Inflammatory macrophage treated with lipopolysaccharide for 1 hour (primary cell): ENCODE results near the gene TRIM38.
A peak's percentile ranks its signal among the peaks of the same experiment; 100 is the strongest.
"Not testable (repeated sequence)": the region's sequence is repeated elsewhere in the genome, so short reads cannot be mapped to it uniquely, and the experiment has no call there.

ENCODE experiments used
- DNase-seq, 2 donors: peaks; one replicate each; pipeline ENCODE4 v3.0.0-alpha.2; 2020 to 2022

Gene TRIM38

DNA sequence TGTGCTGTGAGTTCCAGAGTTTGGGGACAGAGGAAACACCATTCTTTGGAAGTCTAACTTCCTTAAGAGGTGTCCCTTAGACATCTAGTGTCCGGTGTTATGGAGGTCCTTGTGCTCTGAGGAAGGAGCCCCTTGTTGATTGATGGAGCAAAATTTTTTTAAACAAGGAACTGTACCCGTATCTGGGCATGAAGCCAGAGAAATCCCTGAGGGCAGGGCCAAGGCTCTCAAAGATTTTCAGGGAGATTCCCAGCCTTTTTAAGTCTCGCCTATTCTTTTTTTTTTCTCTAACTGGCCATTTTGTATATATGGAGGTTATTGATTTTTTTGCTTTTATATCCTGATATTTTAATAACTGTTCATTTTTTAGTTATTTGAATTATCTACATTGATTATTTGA lies 45.9 kb downstream of the TRIM38 start:
- DNase-seq, result peak in 1 of 2 donors; percentile 35

- DNase-seq, result no peak
Measured at GRCh38 chr6:26009817-26010216, 47.2 kb downstream of the TRIM38 start.

- DNase-seq, result peak in 1 of 2 donors; percentile 27
Measured at GRCh38 chr6:26012061-26012460, 49.5 kb downstream of the TRIM38 start.

GRCh38 chr6:26014386-26014785 lies 51.8 kb downstream of the TRIM38 start:
- not testable (repeated sequence) for DNase-seq

DNA sequence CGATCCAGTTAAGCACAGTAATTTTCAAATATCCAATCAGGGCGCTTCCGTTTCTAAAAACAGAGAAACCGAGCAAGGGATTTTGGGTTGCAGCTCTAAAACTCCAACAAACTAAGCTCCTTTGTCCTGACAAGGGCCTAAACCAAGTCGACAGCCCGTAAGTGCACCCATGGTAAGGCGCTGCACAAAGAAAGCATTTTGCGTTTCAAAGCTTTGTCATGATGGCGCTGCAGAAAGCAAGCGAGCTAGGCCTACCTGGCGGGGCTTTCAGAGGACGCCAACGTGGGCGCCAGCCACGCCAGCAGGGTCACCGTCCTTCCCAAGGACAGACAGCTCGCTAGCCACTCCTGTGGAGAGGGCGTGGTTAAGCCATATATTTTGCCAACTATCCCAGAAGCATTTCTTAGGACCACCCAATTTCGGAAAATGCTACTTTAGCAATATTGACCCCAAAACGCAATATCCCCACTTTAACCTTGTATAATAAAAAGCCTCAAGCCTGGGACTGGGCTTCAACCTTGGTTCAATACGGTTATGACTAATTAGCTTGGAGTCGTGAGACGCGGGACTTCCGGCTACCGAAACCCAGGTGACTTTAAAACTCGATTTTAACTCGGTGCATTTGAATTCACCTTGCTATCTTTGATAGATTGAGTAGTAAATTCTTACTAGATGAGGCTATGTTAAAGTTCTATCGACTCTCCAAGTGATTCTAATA lies 53.8 kb downstream of the TRIM38 start:
- no peak for DNase-seq

GRCh38 chr6:26016963-26017631 lies 54.5 kb downstream of the TRIM38 start:
- DNase-seq, result no peak

DNA sequence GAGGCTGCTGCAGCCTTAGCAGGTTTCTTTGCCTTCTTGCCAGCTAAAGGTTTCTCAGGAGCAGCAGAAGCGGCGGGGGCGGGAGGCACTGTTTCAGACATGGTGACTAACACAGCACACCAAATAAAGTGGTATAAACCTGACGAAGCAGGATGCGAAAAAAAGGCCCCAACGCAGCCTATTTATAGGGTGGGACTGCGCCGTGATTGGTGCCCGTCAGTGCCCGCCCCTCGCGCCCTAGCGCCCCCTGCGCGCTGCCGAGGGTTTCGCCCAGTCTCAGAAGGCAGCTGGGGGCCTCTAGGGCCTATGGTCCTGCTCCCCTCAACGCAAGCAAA lies 55.0 kb downstream of the TRIM38 start:
- peak; percentile 52 to 69 for DNase-seq

DNA sequence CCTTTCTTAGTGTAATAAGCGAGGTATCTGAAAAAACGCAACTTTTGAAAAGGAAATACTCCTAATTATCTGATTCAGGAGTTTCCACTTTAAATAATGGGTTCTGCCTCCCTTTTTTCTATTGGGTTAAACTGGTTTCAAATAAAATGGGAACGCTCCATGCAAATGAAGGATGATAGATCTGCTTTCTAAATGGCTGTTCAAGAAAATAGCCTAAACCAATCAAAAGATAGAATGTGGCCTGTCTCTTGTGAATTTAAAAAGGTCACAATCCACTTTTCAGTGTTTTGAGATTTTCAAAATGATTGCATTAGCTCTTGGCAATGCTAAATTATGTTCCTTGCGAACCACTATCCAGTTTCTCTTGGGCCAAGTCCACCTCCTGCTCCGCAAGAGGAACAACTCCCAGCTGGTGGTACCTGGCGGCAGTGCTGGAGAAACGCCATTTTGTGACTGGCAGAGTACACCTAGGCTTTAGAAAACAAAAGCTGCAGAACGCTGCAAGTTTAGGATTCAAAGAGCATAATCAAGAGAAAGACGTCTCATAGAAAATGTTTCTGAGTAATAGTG lies 56.7 kb downstream of the TRIM38 start:
- no peak for DNase-seq

GRCh38 chr6:26019967-26020328 lies 57.3 kb downstream of the TRIM38 start:
- no peak for DNase-seq

DNA sequence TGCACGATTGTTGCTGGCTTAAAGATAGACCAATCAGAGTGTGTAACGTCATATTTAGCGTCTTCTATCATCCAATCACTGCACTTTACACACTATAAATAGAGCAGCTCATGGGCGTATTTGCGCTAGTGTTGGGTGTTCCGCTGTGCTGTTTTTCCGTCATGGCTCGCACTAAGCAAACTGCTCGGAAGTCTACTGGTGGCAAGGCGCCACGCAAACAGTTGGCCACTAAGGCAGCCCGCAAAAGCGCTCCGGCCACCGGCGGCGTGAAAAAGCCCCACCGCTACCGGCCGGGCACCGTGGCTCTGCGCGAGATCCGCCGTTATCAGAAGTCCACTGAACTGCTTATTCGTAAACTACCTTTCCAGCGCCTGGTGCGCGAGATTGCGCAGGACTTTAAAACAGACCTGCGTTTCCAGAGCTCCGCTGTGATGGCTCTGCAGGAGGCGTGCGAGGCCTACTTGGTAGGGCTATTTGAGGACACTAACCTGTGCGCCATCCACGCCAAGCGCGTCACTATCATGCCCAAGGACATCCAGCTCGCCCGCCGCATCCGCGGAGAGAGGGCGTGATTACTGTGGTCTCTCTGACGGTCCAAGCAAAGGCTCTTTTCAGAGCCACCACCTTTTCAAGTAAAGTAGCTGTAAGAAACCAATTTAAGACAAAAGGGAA lies 57.9 kb downstream of the TRIM38 start:
- peak; percentile 87 to 90 for DNase-seq

GRCh38 chr6:26021001-26021349 lies 58.4 kb downstream of the TRIM38 start:
- peak in 1 of 2 donors; percentile 52 for DNase-seq

GRCh38 chr6:26021350-26022131 lies 58.9 kb downstream of the TRIM38 start:
- peak; percentile 91 to 93 for DNase-seq

DNA sequence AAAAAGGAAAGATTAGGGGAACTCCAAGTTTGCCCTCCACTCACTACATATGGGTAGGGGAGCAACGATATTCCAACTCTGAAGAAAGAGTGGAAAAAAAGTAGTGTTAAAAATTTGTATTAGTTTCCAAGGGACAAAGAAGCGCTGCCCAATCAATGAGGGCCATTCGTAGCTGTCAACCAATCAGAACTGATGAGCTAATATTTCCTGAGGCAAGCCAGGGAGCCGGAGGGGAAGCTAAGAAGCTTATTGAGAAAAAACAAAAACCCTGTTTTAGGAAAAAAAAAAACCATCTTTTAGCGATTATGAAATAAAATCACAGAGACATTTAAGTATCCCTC lies 59.5 kb downstream of the TRIM38 start:
- DNase-seq, result peak; percentile 92 to 93

DNA sequence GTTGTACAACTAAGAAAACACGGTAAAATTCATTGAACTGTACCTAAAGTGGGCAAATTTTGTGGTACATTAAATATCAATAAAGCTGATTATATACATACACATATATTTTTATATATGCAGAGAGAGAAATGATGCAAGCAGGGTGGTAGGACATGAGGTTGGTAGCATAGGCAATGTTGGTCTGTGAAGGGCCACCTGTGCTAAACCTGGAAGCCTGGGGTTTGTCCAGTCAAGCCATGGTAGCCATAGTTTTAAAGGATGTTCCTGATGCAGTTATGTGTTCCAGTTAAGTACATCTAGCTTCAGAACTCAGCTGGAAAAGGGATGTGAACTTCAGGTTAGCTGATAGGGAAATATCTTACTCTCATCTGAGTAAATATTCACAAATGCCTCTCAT lies 60.1 kb downstream of the TRIM38 start:
- no peak for DNase-seq

DNA sequence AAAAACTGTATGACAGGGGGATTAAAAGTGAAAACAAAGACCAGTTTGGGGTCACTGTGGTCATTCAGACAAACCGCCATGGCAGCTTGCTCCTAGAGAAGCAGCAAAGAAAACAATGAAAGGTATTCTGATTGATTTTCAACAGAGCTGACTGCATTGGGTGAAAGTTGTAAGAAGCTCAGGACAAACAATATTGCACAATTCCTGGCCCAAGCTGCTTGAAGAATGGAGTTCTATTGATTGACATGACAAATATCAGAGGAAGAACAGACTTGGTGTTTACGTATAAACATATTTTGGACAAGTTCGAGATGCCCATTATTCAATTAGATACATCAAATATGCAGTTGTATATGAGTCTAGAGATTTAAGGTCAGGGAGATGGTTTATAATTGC lies 62.0 kb downstream of the TRIM38 start:
- DNase-seq, result no peak

GRCh38 chr6:26025047-26025893 lies 62.7 kb downstream of the TRIM38 start:
- no peak for DNase-seq

GRCh38 chr6:26025894-26026832 lies 63.6 kb downstream of the TRIM38 start:
- DNase-seq, result peak; percentile 89 to 90

DNA sequence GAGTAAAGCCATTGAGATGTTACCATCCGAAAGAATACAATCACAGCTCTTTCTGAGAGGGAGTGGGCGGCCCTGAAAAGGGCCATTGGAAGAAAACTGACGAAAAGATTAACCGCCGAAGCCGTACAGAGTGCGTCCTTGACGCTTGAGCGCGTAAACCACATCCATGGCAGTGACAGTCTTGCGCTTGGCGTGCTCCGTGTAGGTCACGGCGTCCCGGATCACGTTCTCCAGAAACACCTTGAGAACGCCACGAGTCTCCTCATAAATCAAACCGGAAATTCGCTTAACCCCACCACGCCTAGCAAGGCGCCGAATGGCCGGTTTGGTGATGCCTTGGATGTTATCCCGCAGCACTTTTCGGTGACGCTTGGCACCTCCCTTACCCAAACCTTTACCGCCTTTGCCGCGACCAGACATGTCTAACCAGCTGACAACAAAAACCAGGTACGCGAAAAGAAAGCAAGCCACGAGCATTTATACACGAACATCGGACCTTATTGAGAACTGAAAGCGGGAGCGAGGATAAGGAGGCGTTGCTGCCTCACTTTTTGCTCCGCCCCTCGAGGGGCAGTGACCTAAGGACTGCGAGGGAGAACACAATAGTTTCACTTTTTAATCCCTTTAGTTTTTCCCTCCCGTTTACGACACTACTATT lies 64.4 kb downstream of the TRIM38 start:
- peak; percentile 92 to 97 for DNase-seq

DNA sequence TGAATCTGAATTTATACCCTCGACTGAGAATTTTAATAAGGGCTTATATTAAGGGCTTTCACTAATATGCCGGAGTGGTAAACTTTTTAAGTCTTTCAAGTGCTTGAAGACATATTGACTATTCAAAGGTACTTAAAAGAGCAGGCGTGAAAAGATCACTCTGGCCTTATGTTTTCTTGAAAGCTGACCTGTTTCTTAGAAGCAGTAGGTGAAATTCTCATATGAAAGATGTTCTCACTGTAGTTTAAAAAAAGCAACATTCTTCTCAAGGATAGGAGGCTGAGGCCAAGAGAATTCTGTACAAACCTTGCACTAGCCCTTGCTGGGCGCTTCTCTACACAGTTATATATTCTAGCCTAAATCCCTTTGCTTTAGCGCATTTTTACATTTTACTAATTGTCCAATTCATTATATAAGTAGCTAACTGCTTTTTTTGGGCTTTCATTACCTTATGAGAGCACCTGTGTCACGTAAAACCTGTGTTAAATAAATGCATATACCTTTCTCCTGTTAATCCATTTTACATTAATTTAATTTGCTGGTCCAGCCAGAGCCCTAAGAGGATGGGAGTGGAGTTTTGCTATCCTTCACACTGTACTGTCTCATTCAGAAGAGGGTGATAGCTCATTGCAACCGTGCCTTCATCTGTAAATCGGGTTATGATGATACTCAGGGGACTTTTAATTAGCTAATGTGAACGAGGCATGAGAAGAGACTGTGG lies 65.0 kb downstream of the TRIM38 start:
- no peak for DNase-seq

GRCh38 chr6:26028212-26028745 lies 65.7 kb downstream of the TRIM38 start:
- no peak for DNase-seq
